GM23248 (cell line): Measurements from ENCODE around the gene TNS2. TPM values are rescaled to one million over a fixed set of nuclear protein-coding genes. Genes with fewer than 3 reads are reported as not detected.
"Not testable (repeated sequence)": the region's sequence is repeated elsewhere in the genome, so short reads cannot be mapped to it uniquely, and the experiment has no call there.

Experiments used
- DNase-seq: peaks from one replicate; pipeline ENCODE4 v3.0.0-alpha.2; 2015
- H2AFZ ChIP-seq: fragments of 200-600 bp; sonication (generic); 2 replicates; pipeline ENCODE4 v1.6.1; 2016; ENCODE audit warnings: antibody characterized with exemption
- H3F3A ChIP-seq: fragments of 200-600 bp; sonication (generic); 2 replicates; pipeline ENCODE4 v1.6.1; 2016; ENCODE audit warnings: mild to moderate bottlenecking, antibody characterized with exemption, mixed run types; ENCODE audit not compliant: insufficient read depth
- H3K27ac ChIP-seq: fragments of 200-600 bp; sonication (generic); 2 replicates; pipeline ENCODE4 v1.5.1; 2016; ENCODE audit warnings: mild to moderate bottlenecking
- H3K27me3 ChIP-seq: fragments of 200-600 bp; sonication (generic); replicated peaks from 2 replicates; pipeline ENCODE4 v1.6.1; 2016; ENCODE audit warnings: mild to moderate bottlenecking; ENCODE audit not compliant: insufficient read depth
- H3K36me3 ChIP-seq: fragments of 200-600 bp; sonication (generic); 2 replicates; pipeline ENCODE4 v1.6.1; 2016; ENCODE audit warnings: low read depth, mild to moderate bottlenecking
- H3K4me1 ChIP-seq: fragments of 200-600 bp; sonication (generic); 2 replicates; pipeline ENCODE4 v1.6.1; 2016; ENCODE audit warnings: mild to moderate bottlenecking; ENCODE audit not compliant: insufficient read depth
- H3K4me2 ChIP-seq: fragments of 200-600 bp; sonication (generic); one replicate; pipeline ENCODE4 v1.6.1; 2016; ENCODE audit warnings: mild to moderate bottlenecking; ENCODE audit not compliant: unreplicated experiment
- H3K4me3 ChIP-seq: fragments of 200-600 bp; sonication (generic); 2 replicates; pipeline ENCODE4 v1.5.1; 2016; ENCODE audit warnings: mild to moderate bottlenecking
- H3K79me2 ChIP-seq: fragments of 200-600 bp; sonication (generic); 2 replicates; pipeline ENCODE4 v1.6.1; 2016; ENCODE audit warnings: mild to moderate bottlenecking; ENCODE audit not compliant: insufficient read depth
- H3K9ac ChIP-seq: fragments of 200-600 bp; sonication (generic); 2 replicates; pipeline ENCODE4 v1.6.1; 2016; ENCODE audit warnings: mild to moderate bottlenecking
- H3K9me2 ChIP-seq: fragments of 200-600 bp; sonication (generic); 2 replicates; pipeline ENCODE4 v1.6.1; 2016; ENCODE audit warnings: mixed run types, mild to moderate bottlenecking, moderate library complexity; ENCODE audit not compliant: insufficient read depth
- H3K9me3 ChIP-seq: fragments of 200-600 bp; sonication (generic); one replicate; pipeline ENCODE4 v1.6.1; 2017; ENCODE audit warnings: low read depth
- H4K20me1 ChIP-seq: fragments of 200-600 bp; sonication (generic); 2 replicates; pipeline ENCODE4 v1.6.0; 2016; ENCODE audit not compliant: insufficient read depth
- EZH2 ChIP-seq: fragments of 200-600 bp; sonication (generic); IDR thresholded peaks from 2 replicates; pipeline ENCODE4 v1.6.1; 2018; ENCODE audit warnings: antibody characterized with exemption, mild to moderate bottlenecking; ENCODE audit not compliant: insufficient read depth, poor library complexity, severe bottlenecking
- EZH2phosphoT487 ChIP-seq: fragments of 200-600 bp; sonication (generic); IDR thresholded peaks from 2 replicates; pipeline ENCODE4 v1.6.1; 2018; ENCODE audit warnings: antibody characterized with exemption, moderate library complexity, mild to moderate bottlenecking, low read depth; ENCODE audit not compliant: insufficient read depth
- WGBS, 2 experiments: methylation state at CpG; one replicate each; pipeline ENCODE4 v1.1.6; 2015 to 2017; ENCODE audit warnings: low lambda C conversion rate in 2 of 2, low coverage in 1 of 2; ENCODE audit errors: missing lambda C conversion rate in 2 of 2; 5-methylcytosine and 5-hydroxymethylcytosine counted together
- in situ Hi-C: fragments of 300-500 bp; cut with MboI; formaldehyde crosslinking; loops from 2 replicates; pipeline ENCODE4 v1.15.0; 2020
- microRNA-seq: library from miRNA; unstranded; fragments of <30 nt; microRNA quantifications from one replicate; pipeline ENCODE4, GENCODE V29; 2016; ENCODE audit warnings: borderline number of aligned reads
- polyA plus RNA-seq: library from polyadenylated mRNA; unstranded; fragments of >200 nt; fragmentation: Nextera tagmentation; extraction: Ambion mirVana; gene quantifications from 2 replicates; pipeline ENCODE4 v1.2.1, GENCODE V29; 2016
- small RNA-seq: library from RNA; depleted of rRNA; stranded (forward); fragments of <200 nt; gene quantifications from one replicate; pipeline ENCODE3, GENCODE V24; 2014; ENCODE audit warnings: low read depth, low replicate concordance
- total RNA-seq: library from RNA; depleted of rRNA; stranded (reverse); fragments of >200 nt; shearing (Covaris generic); gene quantifications from 2 replicates; pipeline ENCODE4 v1.2.3, GENCODE V29; 2014; rRNA removed

TNS2 gene
- total and polyA plus RNA-seq, 2 experiments from 2014 or later = 26.1 to 41.6 TPM

GRCh38 chr12:53105712-53106439, 56.0 kb downstream of the TNS2 start:
- Histone ChIP-seq H3K9me2 (no peaks in the 10 kb centered on the region), H3K9me3 (no peaks in the 10 kb centered on the region), H3K36me3 (no peaks in the 10 kb centered on the region), H3K4me2 (no peak overlapping the region), H3K4me3 (no peak overlapping the region), H3F3A (peaks cover 7% of the 10 kb centered on the region), H3K27ac (no peak overlapping the region), H3K79me2 (no peaks in the 10 kb centered on the region), H3K9ac (no peak overlapping the region), H3K27me3 (no peaks in the 10 kb centered on the region), H4K20me1 (no peaks in the 10 kb centered on the region), H2AFZ (no peak overlapping the region), H3K4me1 (no peaks in the 10 kb centered on the region)
- DNase-seq = no peak
- no peak for TF ChIP-seq EZH2phosphoT487
- no peak for TF ChIP-seq EZH2
- 82 to 84% methylated on average over 7 of the region's 7 CpGs for WGBS, 2 experiments
- in situ Hi-C loops = no loop called here

- H3F3A ChIP-seq = peaks cover 7% of the 10 kb centered on the region
- no peak for DNase-seq
Measured at GRCh38 chr12:53107122-53107521, 57.3 kb downstream of the TNS2 start.

GRCh38 chr12:53112431-53112830, 62.6 kb downstream of the TNS2 start:
- H3K4me3 ChIP-seq, H3K4me2 ChIP-seq, H3K36me3 ChIP-seq, H2AFZ ChIP-seq, H3F3A ChIP-seq, H3K9ac ChIP-seq, H3K27ac ChIP-seq, H3K9me2 ChIP-seq, H4K20me1 ChIP-seq, H3K27me3 ChIP-seq, DNase-seq, in situ Hi-C loops, H3K79me2 ChIP-seq, H3K4me1 ChIP-seq, H3K9me3 ChIP-seq: not testable (repeated sequence)
- WGBS, 2 experiments = 91 to 93% methylated on average over 4 to 7 of the region's 7 CpGs

More at GRCh38 chr12:53107122-53107521, 57.3 kb downstream of the TNS2 start:
- in situ Hi-C loops = no loop called here
- Histone ChIP-seq H3K79me2 (no peaks in the 10 kb centered on the region), H3K9ac (no peak overlapping the region), H3K4me1 (no peaks in the 10 kb centered on the region), H3K4me2 (no peak overlapping the region), H3K27me3 (no peaks in the 10 kb centered on the region), H2AFZ (no peak overlapping the region), H3K9me3 (no peaks in the 10 kb centered on the region), H4K20me1 (no peaks in the 10 kb centered on the region), H3K9me2 (no peaks in the 10 kb centered on the region), H3K27ac (no peak overlapping the region), H3K4me3 (no peak overlapping the region), H3K36me3 (no peaks in the 10 kb centered on the region)
- TF ChIP-seq EZH2 (no peak), EZH2phosphoT487 (no peak)
- 42 to 46% methylated on average over 7 of the region's 7 CpGs for WGBS, 2 experiments

- WGBS, 2 experiments = 27 to 33% methylated on average over 11 to 12 of the region's 12 CpGs
- H3K9me2 ChIP-seq = no peaks in the 10 kb centered on the region
- H3K9me3 ChIP-seq = no peaks in the 10 kb centered on the region
- no peaks in the 10 kb centered on the region for H3K79me2 ChIP-seq
- no peaks in the 10 kb centered on the region for H3F3A ChIP-seq
- no peak overlapping the region for H3K4me3 ChIP-seq
- peak overlapping the region; percentile 65 for H2AFZ ChIP-seq
- no peak overlapping the region for H3K27ac ChIP-seq
- no peaks in the 10 kb centered on the region for H3K4me1 ChIP-seq
- in situ Hi-C loops = no loop called here
- H3K4me2 ChIP-seq = no peak overlapping the region
- TF ChIP-seq EZH2phosphoT487 (no peak), EZH2 (no peak)
- no peaks in the 10 kb centered on the region for H4K20me1 ChIP-seq
- H3K9ac ChIP-seq = no peak overlapping the region
- H3K36me3 ChIP-seq = no peaks in the 10 kb centered on the region
- DNase-seq = no peak
- no peaks in the 10 kb centered on the region for H3K27me3 ChIP-seq
Measured at GRCh38 chr12:53113136-53113705, 63.4 kb downstream of the TNS2 start.

- Histone ChIP-seq H3K36me3 (no peaks in the 10 kb centered on the region), H2AFZ (no peak overlapping the region), H3K27me3 (no peaks in the 10 kb centered on the region), H3K27ac (no peak overlapping the region), H3K79me2 (no peaks in the 10 kb centered on the region), H3K4me2 (no peak overlapping the region), H3K4me1 (no peaks in the 10 kb centered on the region), H3K9ac (no peak overlapping the region), H4K20me1 (no peaks in the 10 kb centered on the region), H3K4me3 (no peak overlapping the region), H3F3A (no peaks in the 10 kb centered on the region), H3K9me2 (no peaks in the 10 kb centered on the region), H3K9me3 (no peaks in the 10 kb centered on the region)
- in situ Hi-C loops = no loop called here
- TF ChIP-seq EZH2 (no peak), EZH2phosphoT487 (no peak)
- DNase-seq = no peak
Measured at GRCh38 chr12:53113951-53114350, 64.1 kb downstream of the TNS2 start.

Small RNAs within 50 kb of the gene (microRNA-seq; reads per million reads assigned to microRNA genes)
- 2.0 reads per million for gene MIR6757

Small RNAs within 50 kb of the gene (small RNA-seq; reads per million reads assigned to genes)
- gene MIR6757 = not detected

Other genes starting within 250 kb of the TNS2 start
- 0.22 TPM in 1 of 2 replicates, not detected in the other for gene KRT4, start 235.9 kb upstream of the TNS2 start, total RNA-seq
- 0.13 TPM in 1 of 2 replicates, not detected in the other for gene KRT4, start 235.9 kb upstream of the TNS2 start, polyA plus RNA-seq
- gene KRT79, start 215.8 kb upstream of the TNS2 start, total RNA-seq = not detected in 2 replicates
- 0.15 TPM in 1 of 2 replicates, not detected in the other for gene KRT79, start 215.8 kb upstream of the TNS2 start, polyA plus RNA-seq
- gene KRT78, start 201.1 kb upstream of the TNS2 start, total RNA-seq = not detected in 2 replicates
- not detected in 2 replicates for gene KRT78, start 201.1 kb upstream of the TNS2 start, polyA plus RNA-seq
- gene KRT8, start 145.0 kb upstream of the TNS2 start, total RNA-seq = 5.5 and 12.9 TPM in 2 replicates
- gene KRT8, start 145.0 kb upstream of the TNS2 start, polyA plus RNA-seq = 17.5 and 19.8 TPM in 2 replicates
- gene KRT18, start 100.9 kb upstream of the TNS2 start, total RNA-seq = 69.9 and 83.8 TPM in 2 replicates
- 141 TPM in 2 replicates for gene KRT18, start 100.9 kb upstream of the TNS2 start, polyA plus RNA-seq
- 436 and 501 TPM in 2 replicates for gene EIF4B, start 43.6 kb upstream of the TNS2 start, total RNA-seq
- 73.4 and 74.8 TPM in 2 replicates for gene EIF4B, start 43.6 kb upstream of the TNS2 start, polyA plus RNA-seq
- gene SPRYD3, start 29.3 kb downstream of the TNS2 start, total RNA-seq = 42.5 and 48.7 TPM in 2 replicates
- 54.7 and 55.5 TPM in 2 replicates for gene SPRYD3, start 29.3 kb downstream of the TNS2 start, polyA plus RNA-seq
- gene IGFBP6, start 47.6 kb downstream of the TNS2 start, total RNA-seq = 1,132 and 1,614 TPM in 2 replicates
- 1,827 and 1,899 TPM in 2 replicates for gene IGFBP6, start 47.6 kb downstream of the TNS2 start, polyA plus RNA-seq
- gene SOAT2, start 53.4 kb downstream of the TNS2 start, total RNA-seq = not detected in 2 replicates
- 0.33 and 0.43 TPM in 2 replicates for gene SOAT2, start 53.4 kb downstream of the TNS2 start, polyA plus RNA-seq
- gene ZNF740, start 130.7 kb downstream of the TNS2 start, total RNA-seq = 5.1 and 6.5 TPM in 2 replicates
- gene ZNF740, start 130.7 kb downstream of the TNS2 start, polyA plus RNA-seq = 2.8 and 3.9 TPM in 2 replicates
- 13.4 and 14.2 TPM in 2 replicates for gene CSAD, start 130.9 kb downstream of the TNS2 start, total RNA-seq
- gene CSAD, start 130.9 kb downstream of the TNS2 start, polyA plus RNA-seq = 6.1 and 8.6 TPM in 2 replicates
- gene ITGB7, start 157.2 kb downstream of the TNS2 start, total RNA-seq = 1.4 and 2.4 TPM in 2 replicates
- 0.84 and 1.2 TPM in 2 replicates for gene ITGB7, start 157.2 kb downstream of the TNS2 start, polyA plus RNA-seq
- 75.3 and 76.6 TPM in 2 replicates for gene RARG, start 182.1 kb downstream of the TNS2 start, total RNA-seq
- gene RARG, start 182.1 kb downstream of the TNS2 start, polyA plus RNA-seq = 116 and 118 TPM in 2 replicates
- 5.6 and 8.5 TPM in 2 replicates for gene ESPL1, start 218.2 kb downstream of the TNS2 start, total RNA-seq
- gene ESPL1, start 218.2 kb downstream of the TNS2 start, polyA plus RNA-seq = 2.0 and 3.3 TPM in 2 replicates
- 380 and 393 TPM in 2 replicates for gene PFDN5, start 245.5 kb downstream of the TNS2 start, total RNA-seq
- gene PFDN5, start 245.5 kb downstream of the TNS2 start, polyA plus RNA-seq = 609 and 625 TPM in 2 replicates
- gene MYG1, start 249.6 kb downstream of the TNS2 start, total RNA-seq = 39.6 and 48.9 TPM in 2 replicates
- gene MYG1, start 249.6 kb downstream of the TNS2 start, polyA plus RNA-seq = 47.8 and 52.4 TPM in 2 replicates